ENCODE measurements around the gene GRM4.

DNA sequence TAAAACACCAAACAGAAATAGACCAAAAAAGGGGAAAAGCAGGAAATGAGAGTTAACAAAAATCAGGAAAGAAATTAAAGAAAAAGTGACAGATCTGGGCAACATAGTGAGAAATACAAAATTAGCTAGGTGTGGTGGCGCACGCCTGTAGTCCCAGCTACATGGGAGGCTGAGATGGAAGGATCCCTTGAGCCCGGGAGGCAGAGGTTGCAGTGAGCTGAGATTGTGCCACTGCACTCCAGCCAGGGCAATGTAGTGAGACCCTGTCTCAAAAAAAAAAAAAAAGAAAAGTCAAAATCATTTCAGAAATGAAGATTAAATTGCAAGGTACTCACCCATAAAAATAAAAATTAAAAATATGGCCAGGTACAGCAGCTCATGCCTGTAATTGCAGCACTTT, 13.0 kb upstream of the GRM4 start:
- TF ChIP-seq, protein P1, sequence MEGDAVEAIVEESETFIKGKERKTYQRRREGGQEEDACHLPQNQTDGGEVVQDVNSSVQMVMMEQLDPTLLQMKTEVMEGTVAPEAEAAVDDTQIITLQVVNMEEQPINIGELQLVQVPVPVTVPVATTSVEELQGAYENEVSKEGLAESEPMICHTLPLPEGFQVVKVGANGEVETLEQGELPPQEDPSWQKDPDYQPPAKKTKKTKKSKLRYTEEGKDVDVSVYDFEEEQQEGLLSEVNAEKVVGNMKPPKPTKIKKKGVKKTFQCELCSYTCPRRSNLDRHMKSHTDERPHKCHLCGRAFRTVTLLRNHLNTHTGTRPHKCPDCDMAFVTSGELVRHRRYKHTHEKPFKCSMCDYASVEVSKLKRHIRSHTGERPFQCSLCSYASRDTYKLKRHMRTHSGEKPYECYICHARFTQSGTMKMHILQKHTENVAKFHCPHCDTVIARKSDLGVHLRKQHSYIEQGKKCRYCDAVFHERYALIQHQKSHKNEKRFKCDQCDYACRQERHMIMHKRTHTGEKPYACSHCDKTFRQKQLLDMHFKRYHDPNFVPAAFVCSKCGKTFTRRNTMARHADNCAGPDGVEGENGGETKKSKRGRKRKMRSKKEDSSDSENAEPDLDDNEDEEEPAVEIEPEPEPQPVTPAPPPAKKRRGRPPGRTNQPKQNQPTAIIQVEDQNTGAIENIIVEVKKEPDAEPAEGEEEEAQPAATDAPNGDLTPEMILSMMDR (IDR thresholded peaks at IDR 0.05): no peak
- TF ChIP-seq POLR2A (IDR thresholded peaks at IDR 0.05): no peak
